ENCODE data around the gene SLC2A11.
"Not testable (repeated sequence)": the region's sequence is repeated elsewhere in the genome, so short reads cannot be mapped to it uniquely, and the experiment has no call there.

The SLC2A11 gene

GRCh38 chr22:23904573-23905254 is 47.0 kb downstream of the SLC2A11 start:
- DNase-seq (ENCODE audit: low read depth in 1 of 2, low spot score in 1 of 2), result no peak

- DNase-seq (ENCODE audit: low read depth in 1 of 2, low spot score in 1 of 2), result no peak
Observed at GRCh38 chr22:23906641-23907040, 49.0 kb downstream of the SLC2A11 start.

GRCh38 chr22:23907423-23907822 is 49.7 kb downstream of the SLC2A11 start:
- not testable (repeated sequence) for DNase-seq (ENCODE audit: low read depth in 1 of 2, low spot score in 1 of 2)

- no peak for DNase-seq (ENCODE audit: low read depth in 1 of 2, low spot score in 1 of 2)
Observed at GRCh38 chr22:23908587-23909205, 51.0 kb downstream of the SLC2A11 start.

GRCh38 chr22:23909296-23909898 is 51.7 kb downstream of the SLC2A11 start:
- DNase-seq (ENCODE audit: low read depth in 1 of 2, low spot score in 1 of 2), result no peak

- no peak for DNase-seq (ENCODE audit: low read depth in 1 of 2, low spot score in 1 of 2)
Observed at GRCh38 chr22:23910496-23911190, 53.0 kb downstream of the SLC2A11 start.

- no peak for DNase-seq (ENCODE audit: low read depth in 1 of 2, low spot score in 1 of 2)
Observed at GRCh38 chr22:23911318-23911980, 53.8 kb downstream of the SLC2A11 start.

- DNase-seq (ENCODE audit: low read depth in 1 of 2, low spot score in 1 of 2), result no peak
Observed at GRCh38 chr22:23912293-23912903, 54.7 kb downstream of the SLC2A11 start.

GRCh38 chr22:23913306-23913660 is 55.6 kb downstream of the SLC2A11 start:
- no peak for DNase-seq (ENCODE audit: low read depth in 1 of 2, low spot score in 1 of 2)

- peak; percentile 97 to 99 for DNase-seq (ENCODE audit: low read depth in 1 of 2, low spot score in 1 of 2)
Observed at GRCh38 chr22:23913661-23914353, 56.1 kb downstream of the SLC2A11 start.

GRCh38 chr22:23915290-23915689 is 57.6 kb downstream of the SLC2A11 start:
- DNase-seq (ENCODE audit: low read depth in 1 of 2, low spot score in 1 of 2), result no peak

GRCh38 chr22:23920267-23920611 is 62.6 kb downstream of the SLC2A11 start:
- DNase-seq (ENCODE audit: low read depth in 1 of 2, low spot score in 1 of 2), result not testable (repeated sequence)

- not testable (repeated sequence) for DNase-seq (ENCODE audit: low read depth in 1 of 2, low spot score in 1 of 2)
Observed at GRCh38 chr22:23921586-23922201, 64.0 kb downstream of the SLC2A11 start.

GRCh38 chr22:23922921-23923320 is 65.2 kb downstream of the SLC2A11 start:
- DNase-seq (ENCODE audit: low read depth in 1 of 2, low spot score in 1 of 2), result no peak

GRCh38 chr22:23925020-23925606 is 67.4 kb downstream of the SLC2A11 start:
- DNase-seq (ENCODE audit: low read depth in 1 of 2, low spot score in 1 of 2), result no peak

- no peak for DNase-seq (ENCODE audit: low read depth in 1 of 2, low spot score in 1 of 2)
Observed at GRCh38 chr22:23926561-23926960, 68.9 kb downstream of the SLC2A11 start.

Data from activated T-helper 1 cell treated with anti-CD3 and anti-CD28 coated beads, Interleukin-2, amount 50 U/mL, for 16 hours (primary cell).